OCI-LY3 (cell line): Measurements from ENCODE around the gene ATP8B1.

Experiments used
- CTCF ChIP-seq: fragments of 200-600, 300-600 bp; sonication (generic); IDR thresholded peaks from 2 replicates; pipeline ENCODE4 v1.5.1; 2014; ENCODE audit warnings: antibody characterized with exemption, low read length, low read depth
- EZH2phosphoT487 ChIP-seq: fragments of 200-600 bp; shearing (Covaris generic); IDR thresholded peaks from 2 replicates; pipeline ENCODE4 v1.6.1; 2018; ENCODE audit warnings: antibody characterized with exemption, mixed run types, low read depth

DNA sequence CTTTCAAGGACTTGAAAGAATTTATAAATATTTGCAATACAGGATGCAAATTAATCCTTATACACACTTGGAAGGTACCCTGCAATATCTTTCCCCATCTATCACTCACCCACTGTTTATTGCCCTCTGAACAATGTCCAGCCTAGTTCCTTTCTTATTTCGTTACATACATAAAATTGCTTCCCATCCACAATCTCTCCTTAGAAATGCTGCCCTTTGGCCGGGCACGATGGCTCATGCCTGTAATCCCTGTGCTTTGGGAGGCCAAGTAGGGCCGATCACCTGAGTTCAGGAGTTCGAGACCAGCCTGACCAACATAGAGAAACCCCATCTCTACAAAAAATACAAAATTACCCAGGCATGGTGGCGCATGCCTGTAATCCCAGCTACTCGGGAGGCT lies 41.2 kb upstream of the ATP8B1 start:
- TF ChIP-seq CTCF (no peak), EZH2phosphoT487 (no peak)
